GM12872 (cell line): ENCODE measurements around the gene ARAF.

ENCODE experiments used
- TF ChIP-seq, protein P1 (sequence below): IDR thresholded peaks from 3 replicates; pipeline ENCODE4 v1.5.1; 2011; ENCODE audit warnings: low read depth, mild to moderate bottlenecking, low read length, moderate library complexity; ENCODE audit not compliant: insufficient read depth

The ARAF gene

DNA sequence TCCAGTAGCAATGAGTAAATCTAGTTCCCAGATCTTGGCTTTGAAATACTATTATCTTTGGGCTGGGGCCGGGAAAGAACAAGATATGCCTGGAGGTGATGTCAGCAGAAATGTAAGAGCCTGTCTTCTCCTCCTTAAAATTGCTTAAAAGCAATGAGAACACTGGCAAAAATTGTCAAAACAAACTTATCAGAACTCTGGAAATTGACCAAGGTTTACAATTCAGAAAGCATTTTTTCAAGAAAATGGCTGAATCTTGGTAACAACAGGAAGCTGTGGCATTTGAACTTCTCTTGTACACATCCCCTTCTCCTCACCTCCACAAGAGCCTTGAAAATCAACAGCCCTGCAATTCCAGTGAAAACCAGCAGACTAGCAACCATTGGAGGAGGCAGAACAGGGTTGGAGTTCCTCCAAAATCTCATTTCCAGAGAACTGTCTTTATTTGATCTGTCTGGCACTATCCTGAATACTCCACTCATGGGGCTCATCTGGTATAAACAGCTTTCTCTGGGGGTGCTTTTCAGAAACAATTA lies 34.8 kb downstream of the ARAF start:
- TF ChIP-seq, protein P1, sequence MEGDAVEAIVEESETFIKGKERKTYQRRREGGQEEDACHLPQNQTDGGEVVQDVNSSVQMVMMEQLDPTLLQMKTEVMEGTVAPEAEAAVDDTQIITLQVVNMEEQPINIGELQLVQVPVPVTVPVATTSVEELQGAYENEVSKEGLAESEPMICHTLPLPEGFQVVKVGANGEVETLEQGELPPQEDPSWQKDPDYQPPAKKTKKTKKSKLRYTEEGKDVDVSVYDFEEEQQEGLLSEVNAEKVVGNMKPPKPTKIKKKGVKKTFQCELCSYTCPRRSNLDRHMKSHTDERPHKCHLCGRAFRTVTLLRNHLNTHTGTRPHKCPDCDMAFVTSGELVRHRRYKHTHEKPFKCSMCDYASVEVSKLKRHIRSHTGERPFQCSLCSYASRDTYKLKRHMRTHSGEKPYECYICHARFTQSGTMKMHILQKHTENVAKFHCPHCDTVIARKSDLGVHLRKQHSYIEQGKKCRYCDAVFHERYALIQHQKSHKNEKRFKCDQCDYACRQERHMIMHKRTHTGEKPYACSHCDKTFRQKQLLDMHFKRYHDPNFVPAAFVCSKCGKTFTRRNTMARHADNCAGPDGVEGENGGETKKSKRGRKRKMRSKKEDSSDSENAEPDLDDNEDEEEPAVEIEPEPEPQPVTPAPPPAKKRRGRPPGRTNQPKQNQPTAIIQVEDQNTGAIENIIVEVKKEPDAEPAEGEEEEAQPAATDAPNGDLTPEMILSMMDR, result no peak

DNA sequence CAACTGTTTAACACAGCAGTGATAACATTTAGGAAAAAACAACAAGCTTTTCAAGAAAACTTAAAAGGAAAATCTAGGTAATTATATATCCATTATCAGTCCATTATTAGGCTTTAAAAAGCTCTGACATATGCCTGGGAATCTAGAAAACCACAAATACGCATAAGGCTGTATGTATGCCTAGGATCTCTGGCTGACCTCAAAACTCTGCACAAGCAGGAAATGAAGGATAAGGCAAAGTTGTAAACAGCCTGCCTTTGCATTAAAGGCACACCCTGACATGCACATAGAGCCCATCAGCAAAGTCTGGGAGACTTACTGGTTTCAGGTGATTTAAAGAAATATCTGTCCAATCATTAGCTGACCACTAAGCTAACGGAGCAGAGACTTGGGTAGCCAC lies 35.3 kb downstream of the ARAF start:
- TF ChIP-seq, protein P1, result no peak

DNA sequence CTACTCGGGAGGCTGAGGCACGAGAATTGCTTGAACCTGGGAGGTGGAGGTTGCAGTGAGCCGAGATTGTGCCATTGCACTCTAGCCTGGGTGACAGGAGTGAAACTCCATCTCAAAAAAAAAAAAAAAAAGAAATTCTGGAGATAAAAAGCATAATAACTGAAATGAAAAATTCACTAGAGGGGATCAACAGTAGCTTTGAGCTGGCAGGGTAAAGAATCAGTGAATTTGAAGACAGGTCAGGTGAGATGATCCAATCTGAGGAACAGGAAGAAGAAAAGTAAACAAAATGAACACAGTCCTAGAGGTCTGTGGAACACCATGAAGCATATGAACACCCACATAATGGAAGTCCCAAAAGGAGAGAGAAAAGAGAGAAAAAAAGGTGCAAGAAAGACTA lies 36.2 kb downstream of the ARAF start:
- TF ChIP-seq, protein P1, result no peak

DNA sequence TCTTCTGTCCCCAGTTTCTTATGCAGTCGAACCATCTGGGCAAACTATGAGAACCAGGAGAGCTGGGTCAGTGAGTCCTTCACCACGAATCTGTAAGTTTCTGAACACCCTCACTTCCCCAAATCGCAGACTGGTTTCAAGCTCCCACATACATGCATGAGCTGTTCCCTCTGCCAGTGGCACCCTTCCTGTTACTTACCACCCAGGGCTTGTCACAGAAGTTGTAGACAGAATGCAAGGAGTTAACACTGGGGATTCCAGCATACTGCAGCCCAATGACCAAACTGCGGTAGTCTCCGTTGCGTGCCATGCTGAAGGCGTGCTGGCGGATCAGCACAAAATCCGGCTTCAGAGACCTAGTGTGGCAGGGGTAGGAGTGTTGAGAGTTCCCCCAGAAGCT lies 44.0 kb downstream of the ARAF start:
- TF ChIP-seq, protein P1, result no peak

DNA sequence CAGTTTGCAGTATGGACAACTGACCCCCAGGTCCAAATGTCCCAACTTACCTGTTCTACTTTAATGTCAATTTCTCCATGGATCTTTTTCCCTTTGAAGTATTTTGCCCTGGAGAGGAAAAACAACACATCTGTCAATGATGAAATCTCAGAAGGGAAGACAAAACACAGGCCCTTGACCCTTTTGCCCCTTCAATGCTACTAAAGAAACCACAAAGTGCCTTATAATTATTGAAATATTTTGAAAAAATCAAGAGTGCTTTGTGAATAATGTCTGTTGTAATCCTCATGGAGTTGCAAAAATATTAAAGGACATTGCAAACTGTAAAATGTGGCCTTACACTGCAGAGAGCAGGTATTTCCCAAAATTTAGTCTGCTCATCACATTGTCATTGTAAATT lies 46.1 kb downstream of the ARAF start:
- TF ChIP-seq, protein P1, result no peak

DNA sequence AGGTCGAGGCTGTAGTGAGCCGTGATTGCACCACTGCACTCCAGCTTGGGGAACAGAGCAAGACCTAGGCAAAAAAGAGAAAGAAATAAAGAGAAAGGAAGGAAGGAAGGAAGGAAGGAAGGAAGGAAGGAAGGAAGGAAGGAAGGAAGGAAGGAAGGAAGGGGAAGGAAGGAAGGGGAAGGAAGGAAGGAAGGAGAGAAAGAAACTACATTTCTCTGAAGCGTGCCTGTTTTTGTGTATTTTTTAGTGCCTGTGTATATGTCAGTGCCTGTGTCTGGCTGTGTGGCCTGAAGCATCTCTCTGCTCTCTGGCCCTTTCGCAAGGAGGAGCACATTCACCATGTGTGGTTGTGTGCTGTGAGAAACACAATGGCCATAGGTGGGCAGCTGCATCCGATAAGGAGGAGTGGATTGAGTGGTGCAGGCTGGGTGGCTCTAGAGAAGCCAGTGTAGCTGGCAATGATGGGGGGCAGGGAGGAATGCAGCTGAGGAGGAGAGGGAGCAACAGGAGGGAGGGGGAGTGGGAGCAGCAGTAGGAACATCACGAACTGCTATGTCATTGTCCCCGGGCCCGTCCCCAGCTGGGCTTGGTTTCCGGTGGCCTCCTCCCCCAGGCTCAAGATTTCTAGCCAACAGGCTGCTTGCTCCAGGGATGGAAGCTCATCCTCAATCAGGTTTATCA lies 47.3 kb downstream of the ARAF start:
- TF ChIP-seq, protein P1, result no peak

DNA sequence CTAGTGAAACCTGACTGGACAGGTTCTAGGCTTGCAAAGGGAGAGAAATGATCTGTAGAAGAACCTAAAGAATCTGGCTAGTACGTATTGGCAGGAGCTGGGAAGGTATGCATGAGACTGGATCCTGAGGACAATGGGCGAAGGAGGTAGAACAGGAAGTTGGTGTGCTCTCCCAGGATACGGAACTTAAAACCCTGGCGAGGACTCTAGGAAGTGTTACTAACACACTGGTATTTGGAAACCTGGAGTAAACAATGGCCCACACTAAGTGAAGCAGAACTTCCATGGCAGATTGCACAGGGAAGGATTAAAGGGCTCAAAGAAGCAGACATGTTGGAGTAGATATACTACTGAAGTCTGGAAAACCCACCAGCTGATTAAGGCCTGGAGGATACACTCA lies 49.5 kb downstream of the ARAF start:
- TF ChIP-seq, protein P1, result no peak
